Breast epithelium (tissue), 3 donors: ENCODE data around the gene COG2.

ENCODE experiments used
- CTCF ChIP-seq, 3 donors: fragments of 450-650 bp; IDR thresholded peaks; one replicate each; pipeline ENCODE4 v1.5.1; 2016 to 2017; ENCODE audit warnings: antibody characterized with exemption in 3 of 3, mild to moderate bottlenecking in 3 of 3, moderate library complexity in 3 of 3
- POLR2A ChIP-seq: fragments of 450-650 bp; IDR thresholded peaks from one replicate; pipeline ENCODE4 v1.6.1; 2016; ENCODE audit warnings: antibody characterized with exemption, mild to moderate bottlenecking, moderate library complexity
- POLR2AphosphoS5 ChIP-seq, 3 donors: sonication (generic); formaldehyde crosslinking; IDR thresholded peaks; one replicate each; pipeline ENCODE4 v1.6.1; 2017; ENCODE audit warnings: antibody characterized with exemption in 3 of 3

GRCh38 chr1:230610589-230610988 is 31.7 kb upstream of the COG2 start:
- TF ChIP-seq CTCF (IDR thresholded peaks at IDR 0.05) (no peak), POLR2A (no peak), POLR2AphosphoS5 (IDR thresholded peaks at IDR 0.05) (no peak)
